Activated T-cell treated with anti-CD3 and anti-CD28 coated beads, Interleukin-2, amount 50 U/mL, for 48 hours (primary cell): ENCODE results near the gene RGPD5.
"Not testable (repeated sequence)": the region's sequence is repeated elsewhere in the genome, so short reads cannot be mapped to it uniquely, and the experiment has no call there.

Experiments
- DNase-seq, 2 experiments: peaks; one replicate each; pipeline ENCODE4 v3.0.0-alpha.2; 2020

RGPD5 gene

GRCh38 chr2:109894141-109894540 lies 100.0 kb downstream of the RGPD5 start:
- not testable (repeated sequence) for DNase-seq

GRCh38 chr2:109895090-109895869 lies 101.2 kb downstream of the RGPD5 start:
- DNase-seq: not testable (repeated sequence)

- DNase-seq: not testable (repeated sequence)
These were observed 102.1 kb downstream of the RGPD5 start for GRCh38 chr2:109896212-109896611.

DNA sequence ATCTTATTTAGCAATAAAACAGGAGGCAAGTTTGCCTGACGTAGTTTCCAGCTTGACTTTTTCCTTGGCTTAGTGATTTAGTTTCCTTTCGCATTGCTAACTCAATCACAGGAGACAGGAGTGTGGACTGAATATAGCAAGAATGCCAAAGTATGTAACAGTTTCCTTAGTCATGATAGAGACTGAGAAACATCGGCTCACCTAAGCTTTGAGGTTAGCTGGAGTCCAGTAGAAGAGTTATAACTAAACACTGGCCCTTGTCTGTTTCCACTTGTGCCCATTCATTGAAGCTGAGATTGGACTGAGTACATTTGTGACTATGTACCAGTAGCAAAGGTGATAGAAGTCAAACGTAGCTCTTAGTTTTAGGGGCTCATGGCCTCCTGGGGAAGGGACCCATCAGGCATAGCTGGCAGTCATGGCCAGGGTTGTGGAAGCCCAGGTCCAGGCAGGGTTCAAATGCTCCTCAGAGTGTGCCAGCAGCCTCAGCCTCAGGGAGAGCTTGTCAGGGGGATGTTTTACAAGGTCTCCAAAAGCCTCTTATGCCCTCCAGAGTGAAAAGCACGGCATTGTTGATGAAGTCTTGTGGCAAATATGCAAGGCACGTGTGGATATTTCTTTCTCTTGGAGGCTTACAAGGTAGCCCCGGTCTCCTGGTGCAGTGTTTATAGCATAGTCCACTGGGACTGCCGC lies 103.8 kb downstream of the RGPD5 start:
- not testable (repeated sequence) for DNase-seq

DNA sequence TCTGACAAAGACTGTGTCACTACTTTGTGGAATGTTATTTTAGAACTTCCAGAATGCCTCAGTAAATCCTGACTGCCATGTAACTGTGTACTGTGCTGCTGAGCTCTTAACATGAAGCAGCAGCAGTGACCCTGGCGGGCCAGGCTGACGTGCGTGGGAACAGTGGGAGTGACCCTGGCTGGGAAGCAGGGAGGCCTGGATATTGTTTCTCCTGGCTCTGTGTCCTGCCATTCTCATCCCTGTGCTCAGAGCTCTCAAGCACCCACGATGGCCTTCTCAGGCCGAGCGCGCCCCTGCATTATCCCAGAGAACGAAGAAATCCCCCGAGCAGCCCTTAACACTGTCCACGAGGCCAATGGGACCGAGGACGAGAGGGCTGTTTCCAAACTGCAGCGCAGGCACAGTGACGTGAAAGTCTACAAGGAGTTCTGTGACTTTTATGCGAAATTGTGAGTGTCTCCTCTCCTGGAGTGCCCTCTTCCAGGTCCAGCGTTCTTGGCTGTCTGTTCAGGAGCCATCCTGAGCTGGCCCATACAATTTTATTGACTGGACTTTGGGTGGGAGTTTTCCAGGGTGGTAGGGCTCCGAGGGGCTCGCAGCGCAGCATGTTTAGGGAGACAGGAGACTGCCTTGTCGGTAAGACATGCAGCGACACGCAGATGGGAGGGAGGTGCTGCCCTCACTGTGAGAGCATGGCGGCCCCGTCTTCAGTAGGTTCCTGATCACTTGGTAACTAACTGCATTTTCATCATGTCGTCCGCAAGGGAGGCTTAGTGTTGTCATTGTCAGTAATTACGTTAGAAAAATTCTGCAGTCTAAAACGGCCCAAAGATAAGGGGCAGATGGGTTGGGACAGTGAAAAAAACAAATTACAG lies 104.6 kb downstream of the RGPD5 start, which contains the start of gene LIMS3:
Gene LIMS3, plus strand, starts transcription at position 227 of the 875 bp plus-strand sequence. Its CDS starts 41 bp downstream, at position 268.
- DNase-seq: not testable (repeated sequence)

GRCh38 chr2:109905796-109906195 lies 111.7 kb downstream of the RGPD5 start:
- DNase-seq: not testable (repeated sequence)
